ENCODE data around the gene TSLP. TPM values are rescaled to one million over a fixed set of nuclear protein-coding genes. Genes with fewer than 3 reads are reported as not detected.

TSLP gene
- total RNA-seq, 1 experiment from 2014 or later, result not detected

DNA sequence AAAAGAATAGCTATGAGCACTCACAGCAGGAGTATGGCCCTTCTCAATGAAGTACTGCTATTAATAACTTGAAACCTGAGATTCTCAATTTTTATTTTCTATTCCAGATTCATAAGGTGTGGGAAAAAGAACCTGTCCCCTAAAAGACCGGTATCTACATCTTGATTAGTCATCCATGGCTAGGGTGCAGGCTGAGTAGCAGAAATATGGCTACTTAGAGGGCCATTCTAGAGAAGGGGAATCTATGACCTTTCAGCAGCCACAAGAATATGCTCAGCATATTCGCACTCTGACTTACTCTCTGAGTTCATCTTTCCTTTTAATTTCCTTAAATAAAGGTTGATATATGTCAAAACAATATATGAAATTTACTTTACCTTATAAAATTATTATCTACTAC is 48.3 kb downstream of the TSLP start:
- TF ChIP-seq POLR2AphosphoS5 (IDR thresholded peaks at IDR 0.05; ENCODE audit: low read depth, low read length) (no peak), TCF7L2 (IDR thresholded peaks at IDR 0.05; ENCODE audit: low read depth, low read length) (no peak), SIN3A (IDR thresholded peaks at IDR 0.05; ENCODE audit: borderline replicate concordance, insufficient read depth, low read depth, low read length) (no peak)
- TF ChIP-seq, protein P1, sequence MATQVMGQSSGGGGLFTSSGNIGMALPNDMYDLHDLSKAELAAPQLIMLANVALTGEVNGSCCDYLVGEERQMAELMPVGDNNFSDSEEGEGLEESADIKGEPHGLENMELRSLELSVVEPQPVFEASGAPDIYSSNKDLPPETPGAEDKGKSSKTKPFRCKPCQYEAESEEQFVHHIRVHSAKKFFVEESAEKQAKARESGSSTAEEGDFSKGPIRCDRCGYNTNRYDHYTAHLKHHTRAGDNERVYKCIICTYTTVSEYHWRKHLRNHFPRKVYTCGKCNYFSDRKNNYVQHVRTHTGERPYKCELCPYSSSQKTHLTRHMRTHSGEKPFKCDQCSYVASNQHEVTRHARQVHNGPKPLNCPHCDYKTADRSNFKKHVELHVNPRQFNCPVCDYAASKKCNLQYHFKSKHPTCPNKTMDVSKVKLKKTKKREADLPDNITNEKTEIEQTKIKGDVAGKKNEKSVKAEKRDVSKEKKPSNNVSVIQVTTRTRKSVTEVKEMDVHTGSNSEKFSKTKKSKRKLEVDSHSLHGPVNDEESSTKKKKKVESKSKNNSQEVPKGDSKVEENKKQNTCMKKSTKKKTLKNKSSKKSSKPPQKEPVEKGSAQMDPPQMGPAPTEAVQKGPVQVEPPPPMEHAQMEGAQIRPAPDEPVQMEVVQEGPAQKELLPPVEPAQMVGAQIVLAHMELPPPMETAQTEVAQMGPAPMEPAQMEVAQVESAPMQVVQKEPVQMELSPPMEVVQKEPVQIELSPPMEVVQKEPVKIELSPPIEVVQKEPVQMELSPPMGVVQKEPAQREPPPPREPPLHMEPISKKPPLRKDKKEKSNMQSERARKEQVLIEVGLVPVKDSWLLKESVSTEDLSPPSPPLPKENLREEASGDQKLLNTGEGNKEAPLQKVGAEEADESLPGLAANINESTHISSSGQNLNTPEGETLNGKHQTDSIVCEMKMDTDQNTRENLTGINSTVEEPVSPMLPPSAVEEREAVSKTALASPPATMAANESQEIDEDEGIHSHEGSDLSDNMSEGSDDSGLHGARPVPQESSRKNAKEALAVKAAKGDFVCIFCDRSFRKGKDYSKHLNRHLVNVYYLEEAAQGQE (IDR thresholded peaks at IDR 0.05; ENCODE audit: insufficient read depth in 1 of 2, low read depth in 2 of 2, low read length in 1 of 2), result no peak
- TF ChIP-seq, protein P2, sequence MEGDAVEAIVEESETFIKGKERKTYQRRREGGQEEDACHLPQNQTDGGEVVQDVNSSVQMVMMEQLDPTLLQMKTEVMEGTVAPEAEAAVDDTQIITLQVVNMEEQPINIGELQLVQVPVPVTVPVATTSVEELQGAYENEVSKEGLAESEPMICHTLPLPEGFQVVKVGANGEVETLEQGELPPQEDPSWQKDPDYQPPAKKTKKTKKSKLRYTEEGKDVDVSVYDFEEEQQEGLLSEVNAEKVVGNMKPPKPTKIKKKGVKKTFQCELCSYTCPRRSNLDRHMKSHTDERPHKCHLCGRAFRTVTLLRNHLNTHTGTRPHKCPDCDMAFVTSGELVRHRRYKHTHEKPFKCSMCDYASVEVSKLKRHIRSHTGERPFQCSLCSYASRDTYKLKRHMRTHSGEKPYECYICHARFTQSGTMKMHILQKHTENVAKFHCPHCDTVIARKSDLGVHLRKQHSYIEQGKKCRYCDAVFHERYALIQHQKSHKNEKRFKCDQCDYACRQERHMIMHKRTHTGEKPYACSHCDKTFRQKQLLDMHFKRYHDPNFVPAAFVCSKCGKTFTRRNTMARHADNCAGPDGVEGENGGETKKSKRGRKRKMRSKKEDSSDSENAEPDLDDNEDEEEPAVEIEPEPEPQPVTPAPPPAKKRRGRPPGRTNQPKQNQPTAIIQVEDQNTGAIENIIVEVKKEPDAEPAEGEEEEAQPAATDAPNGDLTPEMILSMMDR (IDR thresholded peaks at IDR 0.05), result no peak
- intact Hi-C loops (cut with micrococcal nuclease; ENCODE audit: unreplicated experiment), result no loop called here
- POLR2A ChIA-PET, result no interaction called here
- Histone ChIP-seq H3K27me3 (ENCODE audit: control insufficient read depth, insufficient read depth, low read length) (no peaks in the 10 kb centered on the region), H3K4me1 (ENCODE audit: control insufficient read depth, insufficient read depth, low read length) (no peaks in the 10 kb centered on the region), H3K36me3 (ENCODE audit: control insufficient read depth, insufficient read depth, low read length) (peaks cover 51% of the 10 kb centered on the region), H3K27ac (ENCODE audit: low read length) (no peak overlapping the region), H3K4me3 (ENCODE audit: low read depth in 2 of 2, low read length in 2 of 2) (no peak overlapping the region), H3K9me3 (ENCODE audit: control insufficient read depth, insufficient read depth, low read depth, low read length) (no peaks in the 10 kb centered on the region)
- DNase-seq (ENCODE audit: low read depth, low spot score) (no peak), ATAC-seq (no peak)
- CTCF ChIA-PET, result no interaction called here
- no TSS peak for BruUV-seq (replicated peaks)
- in situ Hi-C loops (cut with HindIII; ENCODE audit: low pct_unique_long_range_greater_than_20kb, low sequenced_read_pairs), result no loop called here

DNA sequence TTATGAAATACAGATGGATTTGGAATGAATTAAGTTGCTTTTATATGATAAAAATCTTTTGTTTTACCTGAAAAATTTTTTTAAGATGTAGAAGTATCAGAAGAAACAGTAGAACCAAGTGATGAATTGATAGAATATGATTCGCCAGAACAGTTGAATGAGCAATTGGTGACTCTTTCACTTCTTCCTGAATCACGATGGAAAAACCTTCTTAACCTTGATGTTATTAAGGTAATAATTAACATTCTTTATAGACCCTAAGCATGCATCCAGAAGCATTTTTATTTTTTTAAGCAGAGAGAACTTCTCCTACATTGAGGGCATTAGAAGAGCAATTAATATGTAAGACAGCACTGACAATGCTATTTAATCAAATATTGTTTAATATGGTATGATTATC is 49.4 kb downstream of the TSLP start:
- intact Hi-C loops (cut with micrococcal nuclease; ENCODE audit: unreplicated experiment), result no loop called here
- H3K9me3 ChIP-seq (ENCODE audit: control insufficient read depth, insufficient read depth, low read depth, low read length), result no peaks in the 10 kb centered on the region
- peaks cover 61% of the 10 kb centered on the region for H3K36me3 ChIP-seq (ENCODE audit: control insufficient read depth, insufficient read depth, low read length)
- no peak overlapping the region for H3K27ac ChIP-seq (ENCODE audit: low read length)
- H3K4me3 ChIP-seq (ENCODE audit: low read depth in 2 of 2, low read length in 2 of 2), result no peak overlapping the region
- BruUV-seq (replicated peaks), result no TSS peak
- no peaks in the 10 kb centered on the region for H3K27me3 ChIP-seq (ENCODE audit: control insufficient read depth, insufficient read depth, low read length)
- no peaks in the 10 kb centered on the region for H3K4me1 ChIP-seq (ENCODE audit: control insufficient read depth, insufficient read depth, low read length)
- ATAC-seq (no peak), DNase-seq (ENCODE audit: low read depth, low spot score) (no peak)
- POLR2A ChIA-PET, result no interaction called here
- CTCF ChIA-PET, result no interaction called here
- TF ChIP-seq, protein P1 (IDR thresholded peaks at IDR 0.05; ENCODE audit: insufficient read depth in 1 of 2, low read depth in 2 of 2, low read length in 1 of 2), result no peak
- in situ Hi-C loops (cut with HindIII; ENCODE audit: low pct_unique_long_range_greater_than_20kb, low sequenced_read_pairs), result no loop called here

Measured in Panc1 (cell line).